Neural progenitor cell (in vitro differentiated cells): ENCODE results near the gene SLC25A47.

Experiments
- EZH2 ChIP-seq: fragments of 200-600 bp; sonication (generic); IDR thresholded peaks from 2 replicates; pipeline ENCODE4 v1.6.1; 2017; ENCODE audit warnings: antibody characterized with exemption, mild to moderate bottlenecking, moderate library complexity
- TF ChIP-seq, protein P1 (sequence below): fragments of 200-600 bp; sonication (generic); IDR thresholded peaks from 2 replicates; pipeline ENCODE4 v1.5.1; 2017; ENCODE audit warnings: antibody characterized with exemption, mild to moderate bottlenecking

DNA sequence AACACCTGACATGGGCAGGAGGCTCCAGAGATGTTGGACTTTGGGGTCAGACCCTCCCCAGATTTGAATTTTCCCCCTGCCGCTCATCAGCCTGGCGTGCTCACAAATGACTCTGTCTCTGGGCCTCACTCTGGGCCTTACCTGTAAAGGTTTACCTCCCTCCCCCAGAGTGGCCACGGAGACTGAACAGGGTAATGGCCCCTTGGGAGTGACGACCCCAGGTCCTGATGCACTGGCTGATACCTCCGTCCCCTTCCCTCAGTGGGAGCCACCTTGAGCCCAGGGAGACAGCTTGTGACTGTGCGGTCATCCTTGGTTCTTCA, 23.9 kb upstream of the SLC25A47 start:
- TF ChIP-seq, protein P1, sequence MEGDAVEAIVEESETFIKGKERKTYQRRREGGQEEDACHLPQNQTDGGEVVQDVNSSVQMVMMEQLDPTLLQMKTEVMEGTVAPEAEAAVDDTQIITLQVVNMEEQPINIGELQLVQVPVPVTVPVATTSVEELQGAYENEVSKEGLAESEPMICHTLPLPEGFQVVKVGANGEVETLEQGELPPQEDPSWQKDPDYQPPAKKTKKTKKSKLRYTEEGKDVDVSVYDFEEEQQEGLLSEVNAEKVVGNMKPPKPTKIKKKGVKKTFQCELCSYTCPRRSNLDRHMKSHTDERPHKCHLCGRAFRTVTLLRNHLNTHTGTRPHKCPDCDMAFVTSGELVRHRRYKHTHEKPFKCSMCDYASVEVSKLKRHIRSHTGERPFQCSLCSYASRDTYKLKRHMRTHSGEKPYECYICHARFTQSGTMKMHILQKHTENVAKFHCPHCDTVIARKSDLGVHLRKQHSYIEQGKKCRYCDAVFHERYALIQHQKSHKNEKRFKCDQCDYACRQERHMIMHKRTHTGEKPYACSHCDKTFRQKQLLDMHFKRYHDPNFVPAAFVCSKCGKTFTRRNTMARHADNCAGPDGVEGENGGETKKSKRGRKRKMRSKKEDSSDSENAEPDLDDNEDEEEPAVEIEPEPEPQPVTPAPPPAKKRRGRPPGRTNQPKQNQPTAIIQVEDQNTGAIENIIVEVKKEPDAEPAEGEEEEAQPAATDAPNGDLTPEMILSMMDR: no peak
- no peak for TF ChIP-seq EZH2
